GM19025 (cell line): ENCODE results near the gene MACO1.
"Not testable (repeated sequence)": the region's sequence is repeated elsewhere in the genome, so short reads cannot be mapped to it uniquely, and the experiment has no call there.

Experiments used
- ATAC-seq: cut with Tn5 transposase; IDR thresholded peaks from one replicate; pipeline ENCODE4 v1.9.1; 2021; ENCODE audit warnings: mild to moderate bottlenecking, low read depth, moderate library complexity; ENCODE audit not compliant: unreplicated experiment

The MACO1 gene

DNA sequence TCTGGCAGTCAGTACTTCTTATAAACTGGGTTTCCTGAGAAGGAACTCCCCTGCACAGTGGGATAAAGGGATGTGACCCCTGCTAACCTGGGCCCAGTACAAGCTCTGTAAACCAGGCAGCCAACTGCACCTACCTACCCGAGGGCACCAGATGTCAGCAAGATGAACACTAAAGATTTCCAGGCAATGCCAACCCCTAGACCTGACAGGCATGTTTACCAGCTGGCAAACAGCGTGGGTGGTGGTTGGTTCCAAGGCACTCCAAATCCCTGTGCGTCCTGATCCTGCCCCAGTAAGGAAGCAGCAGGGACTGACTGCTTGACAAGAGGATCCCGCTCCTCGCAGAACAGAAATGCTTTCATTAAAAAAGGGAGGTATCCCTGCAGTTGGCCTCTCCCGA lies 7.5 kb upstream of the MACO1 start:
- ATAC-seq, result not testable (repeated sequence)

- ATAC-seq, result no peak
Measured at GRCh38 chr1:25425098-25426085, 5.3 kb upstream of the MACO1 start.

GRCh38 chr1:25427696-25428095 lies 3.0 kb upstream of the MACO1 start:
- no peak for ATAC-seq

GRCh38 chr1:25428475-25429166 lies 2.1 kb upstream of the MACO1 start:
- no peak for ATAC-seq

- peak; percentile 19 for ATAC-seq
Measured at GRCh38 chr1:25430967-25431881, 527 bp downstream of the MACO1 start.

DNA sequence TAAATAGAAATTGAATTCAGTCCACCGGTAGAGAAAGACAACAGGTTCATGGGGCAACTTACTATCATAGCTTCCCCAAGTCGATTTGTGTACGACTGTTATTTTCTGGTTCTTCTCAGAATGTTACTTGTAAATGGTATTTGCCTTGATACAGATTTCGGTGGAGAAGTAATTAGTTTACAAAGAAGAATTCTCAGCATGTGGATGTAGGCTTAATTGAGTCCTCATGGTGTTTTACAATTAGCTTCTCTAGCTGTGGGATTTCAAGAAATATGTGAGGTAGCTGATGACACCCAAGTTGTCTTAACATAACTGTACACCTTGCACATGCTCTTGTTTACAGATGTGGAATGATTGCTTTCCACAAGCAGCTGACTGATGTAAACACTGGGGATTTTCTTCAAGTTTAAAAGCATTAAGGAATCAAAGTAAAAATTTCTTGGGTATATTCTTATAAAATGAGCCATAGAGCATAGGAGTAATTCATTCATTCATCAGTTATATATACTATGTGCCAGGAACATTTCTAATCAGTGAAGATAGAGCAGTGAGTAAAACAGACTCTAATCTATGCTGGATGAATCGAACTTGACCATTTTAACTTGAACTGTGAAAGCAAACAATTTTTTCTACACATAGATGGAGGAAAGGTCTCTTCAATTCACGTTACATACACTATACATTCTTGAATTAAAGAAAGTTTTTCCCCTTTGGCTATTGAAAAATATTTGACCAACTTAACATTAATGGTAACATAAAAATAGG lies 1.4 kb downstream of the MACO1 start:
- no peak for ATAC-seq

DNA sequence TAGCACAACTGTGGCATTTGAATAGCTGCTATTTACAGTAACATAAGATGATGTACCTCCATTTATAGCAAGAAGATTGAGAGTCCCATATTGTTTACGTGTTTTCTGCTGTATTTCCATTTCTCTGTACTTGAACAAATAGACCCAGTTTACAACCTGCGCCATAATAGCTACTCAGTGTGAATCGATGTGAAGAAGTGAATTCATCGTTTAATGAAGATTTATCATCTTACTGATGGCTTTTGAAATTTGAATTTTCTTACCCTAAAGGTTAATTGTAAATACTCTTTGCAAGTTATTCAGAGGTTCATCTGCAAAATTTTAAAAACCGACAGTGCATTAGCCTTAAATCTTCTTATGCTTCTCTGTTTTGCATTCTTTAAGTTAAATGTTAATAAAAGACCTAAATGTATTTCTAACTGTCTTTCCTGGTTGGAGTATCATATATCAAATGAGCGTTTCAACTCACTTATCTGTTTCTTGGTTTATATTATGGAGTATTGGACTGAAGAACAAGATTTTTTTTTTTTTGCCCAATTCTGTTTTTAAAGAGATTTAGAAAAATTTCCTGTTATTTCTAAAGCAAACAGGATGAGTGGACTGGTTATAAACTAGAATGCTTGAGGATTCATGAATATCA lies 2.2 kb downstream of the MACO1 start:
- ATAC-seq, result no peak

DNA sequence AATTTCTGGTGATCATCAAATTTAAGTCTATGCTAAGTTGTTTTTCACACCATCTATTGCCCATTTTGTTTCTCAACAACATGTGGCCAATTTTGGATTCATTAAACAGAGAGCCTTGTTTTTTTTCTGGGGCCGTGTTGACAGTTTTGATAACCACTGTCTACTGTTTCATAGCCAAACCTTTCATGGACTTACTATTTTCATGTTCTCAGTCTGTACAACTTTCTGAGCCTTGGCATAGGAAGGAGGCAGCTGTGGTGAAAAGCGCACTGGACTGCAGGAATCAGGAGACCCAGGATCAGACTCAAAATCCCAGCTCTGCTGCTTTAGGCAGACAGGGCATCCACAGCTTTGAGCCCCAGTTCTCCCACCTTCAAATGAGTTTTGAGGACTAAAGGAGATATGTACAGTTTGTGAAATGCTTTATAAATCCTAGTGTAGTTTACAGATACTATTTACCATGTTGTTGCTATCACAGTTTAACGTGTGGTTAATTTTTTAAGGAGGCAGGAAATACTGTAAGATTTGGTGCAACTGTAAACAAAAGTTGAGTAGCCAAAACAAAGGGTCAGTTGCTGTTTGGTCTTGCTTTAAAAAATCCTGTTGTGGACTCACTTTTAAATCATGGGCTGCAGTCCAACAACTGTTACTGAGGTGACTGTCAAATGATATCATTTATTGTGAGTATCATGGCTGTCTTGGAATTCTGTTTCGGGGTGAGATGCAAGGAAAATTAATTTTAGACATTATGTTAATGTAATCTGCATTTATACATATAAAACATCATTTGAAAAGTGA lies 2.9 kb downstream of the MACO1 start:
- no peak for ATAC-seq

- ATAC-seq, result no peak
Measured at GRCh38 chr1:25435397-25436108, 4.9 kb downstream of the MACO1 start.

DNA sequence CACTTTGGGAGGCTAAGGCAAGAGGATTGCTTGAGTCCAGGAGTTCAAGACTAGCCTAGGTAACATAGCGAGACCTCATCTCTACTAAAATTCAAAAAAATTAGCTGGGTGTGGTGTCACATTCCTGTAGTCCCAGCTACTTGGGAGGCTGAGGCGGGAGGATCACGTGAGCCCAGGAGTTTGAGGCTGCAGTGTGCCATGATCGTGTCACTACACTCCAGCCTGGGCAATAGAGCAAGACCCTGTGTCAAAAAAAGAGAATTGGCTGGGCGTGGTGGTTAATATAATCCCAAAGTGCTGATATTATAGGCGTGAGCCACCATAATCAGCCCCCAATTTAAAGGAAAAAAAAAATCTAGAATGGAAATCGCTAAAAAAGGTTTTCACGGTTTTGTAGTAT lies 7.0 kb downstream of the MACO1 start:
- ATAC-seq, result no peak

GRCh38 chr1:25439287-25439686 lies 8.6 kb downstream of the MACO1 start:
- no peak for ATAC-seq

DNA sequence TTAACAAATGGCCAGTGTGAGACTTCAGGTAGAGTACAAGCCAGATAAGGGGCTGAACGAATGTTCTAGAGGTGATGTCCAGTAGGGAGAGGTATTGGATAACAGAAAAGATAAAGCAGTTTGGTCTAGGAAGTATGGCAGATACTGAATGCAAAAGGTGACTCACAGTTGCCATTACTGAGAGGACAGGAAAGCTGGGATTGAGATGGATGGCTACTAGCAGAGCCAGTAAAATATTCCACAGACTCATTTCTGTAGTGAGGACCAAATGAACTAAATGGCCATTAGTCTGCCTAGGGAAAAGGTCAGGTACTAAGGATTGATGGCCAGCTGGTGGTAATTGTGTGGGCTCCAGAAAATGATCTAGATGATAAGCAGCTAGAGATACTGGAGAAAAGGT lies 11.5 kb downstream of the MACO1 start:
- no peak for ATAC-seq

- ATAC-seq, result no peak
Measured at GRCh38 chr1:25443030-25443699, 12.5 kb downstream of the MACO1 start.

GRCh38 chr1:25444604-25445003 lies 13.9 kb downstream of the MACO1 start:
- not testable (repeated sequence) for ATAC-seq

DNA sequence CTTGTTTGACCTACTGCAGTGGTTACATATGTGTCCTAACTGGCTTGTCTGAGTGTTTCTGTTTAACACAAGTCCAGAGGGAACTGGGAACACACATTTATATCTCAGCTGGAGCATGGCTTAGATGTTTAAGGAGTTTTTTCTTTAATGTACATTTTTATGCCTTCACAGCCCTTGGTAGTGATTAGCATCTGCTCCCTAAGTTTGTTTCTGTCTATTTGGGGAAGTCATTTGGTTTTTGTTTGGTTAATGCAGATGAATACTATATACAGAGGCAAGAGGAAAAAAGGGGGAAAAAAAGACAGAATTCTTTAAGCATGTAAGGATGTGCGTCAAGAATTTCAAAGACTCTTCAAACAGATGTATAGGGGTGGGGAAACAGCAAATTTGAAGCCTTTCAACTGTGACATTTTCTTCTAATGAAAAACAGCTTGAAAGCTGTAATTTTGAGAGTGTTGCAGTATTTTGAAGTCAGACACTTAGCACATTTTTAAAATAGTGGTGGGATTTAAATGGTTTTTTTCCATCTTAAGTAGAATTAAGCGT lies 15.4 kb downstream of the MACO1 start:
- no peak for ATAC-seq

- ATAC-seq, result peak; percentile 57
Measured at GRCh38 chr1:25447547-25447946, 16.9 kb downstream of the MACO1 start.

DNA sequence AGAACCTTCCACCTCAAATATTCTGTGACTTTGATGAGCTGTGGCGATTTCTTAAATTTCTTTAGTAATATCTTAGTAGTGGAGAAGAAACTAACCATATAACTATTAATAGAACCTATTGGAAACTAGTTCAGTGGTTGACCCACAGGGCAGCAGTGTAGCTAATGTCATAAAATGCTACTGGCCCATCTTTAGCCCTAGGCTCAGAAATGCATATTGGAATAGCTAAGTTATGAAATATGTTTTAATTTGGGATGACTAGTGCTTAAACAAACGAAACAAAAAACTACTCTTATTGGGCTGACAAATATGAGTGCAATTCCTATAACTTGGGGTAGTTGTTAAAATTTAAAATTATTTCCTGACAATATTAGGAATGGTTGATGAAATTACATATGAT lies 20.2 kb downstream of the MACO1 start:
- no peak for ATAC-seq
